DOHH2 (cell line): ENCODE results near the gene HS2ST1.

ENCODE experiments used
- H3F3A ChIP-seq: fragments of 200-600 bp; sonication (generic), shearing (Covaris generic); 2 replicates; pipeline ENCODE4 v1.6.0; 2016; ENCODE audit warnings: antibody characterized with exemption, mild to moderate bottlenecking; ENCODE audit not compliant: control insufficient read depth, insufficient read depth
- H3K27ac ChIP-seq: fragments of 200-600 bp; sonication (generic); 2 replicates; pipeline ENCODE4 v1.5.1; 2014; ENCODE audit warnings: low read depth, mild to moderate bottlenecking, low read length, moderate library complexity
- H3K27me3 ChIP-seq: fragments of 200-600 bp; sonication (generic); 2 replicates; pipeline ENCODE4 v1.6.1; 2014; ENCODE audit warnings: mild to moderate bottlenecking, low read length, mixed read lengths; ENCODE audit not compliant: control insufficient read depth
- H3K36me3 ChIP-seq: fragments of 200-600 bp; sonication (generic); 2 replicates; pipeline ENCODE4 v1.6.1; 2014; ENCODE audit warnings: mild to moderate bottlenecking, low read length, moderate library complexity, mixed read lengths; ENCODE audit not compliant: control insufficient read depth
- H3K4me1 ChIP-seq: fragments of 200-600 bp; sonication (generic); 2 replicates; pipeline ENCODE4 v1.6.1; 2014; ENCODE audit warnings: mild to moderate bottlenecking, low read length, mixed read lengths; ENCODE audit not compliant: control insufficient read depth
- H3K4me2 ChIP-seq: fragments of 200-600 bp; sonication (generic); 2 replicates; pipeline ENCODE4 v1.6.0; 2014; ENCODE audit warnings: mild to moderate bottlenecking, low read length, moderate library complexity
- H3K4me3 ChIP-seq: fragments of 200-600 bp; sonication (generic); 2 replicates; pipeline ENCODE4 v1.5.1; 2014; ENCODE audit warnings: mild to moderate bottlenecking, low read length, mixed read lengths
- H3K79me2 ChIP-seq: fragments of 200-600 bp; sonication (generic); 2 replicates; pipeline ENCODE4 v1.6.1; 2014; ENCODE audit warnings: mild to moderate bottlenecking, low read length, mixed read lengths; ENCODE audit not compliant: control insufficient read depth
- H3K9me2 ChIP-seq: fragments of 200-600 bp; sonication (generic); replicated peaks from 2 replicates; pipeline ENCODE4 v1.6.1; 2014; ENCODE audit warnings: mild to moderate bottlenecking, low read length, mixed read lengths; ENCODE audit not compliant: control insufficient read depth
- H3K9me3 ChIP-seq: fragments of 200-600 bp; sonication (generic); 2 replicates; pipeline ENCODE4 v1.6.1; 2014; ENCODE audit warnings: antibody characterized with exemption, low read length, mixed read lengths; ENCODE audit not compliant: control insufficient read depth, insufficient read depth
- H4K20me1 ChIP-seq: fragments of 200-600 bp; sonication (generic); 2 replicates; pipeline ENCODE4 v1.6.0; 2014; ENCODE audit warnings: low read depth, mild to moderate bottlenecking, antibody characterized with exemption, low read length, moderate library complexity; ENCODE audit not compliant: control insufficient read depth, insufficient read depth
- EZH2phosphoT487 ChIP-seq: fragments of 200-600 bp; sonication (generic); IDR thresholded peaks from 2 replicates; pipeline ENCODE4 v1.6.1; 2017; ENCODE audit warnings: borderline replicate concordance, mild to moderate bottlenecking, antibody characterized with exemption, low read length, moderate library complexity, mixed read lengths
- TF ChIP-seq, protein P1 (sequence below): fragments of 200-600 bp; sonication (generic); IDR thresholded peaks from one replicate; pipeline ENCODE4 v1.5.1; 2014; ENCODE audit warnings: antibody characterized with exemption, mild to moderate bottlenecking, low read depth, low read length; ENCODE audit not compliant: poor library complexity, severe bottlenecking

Gene HS2ST1

DNA sequence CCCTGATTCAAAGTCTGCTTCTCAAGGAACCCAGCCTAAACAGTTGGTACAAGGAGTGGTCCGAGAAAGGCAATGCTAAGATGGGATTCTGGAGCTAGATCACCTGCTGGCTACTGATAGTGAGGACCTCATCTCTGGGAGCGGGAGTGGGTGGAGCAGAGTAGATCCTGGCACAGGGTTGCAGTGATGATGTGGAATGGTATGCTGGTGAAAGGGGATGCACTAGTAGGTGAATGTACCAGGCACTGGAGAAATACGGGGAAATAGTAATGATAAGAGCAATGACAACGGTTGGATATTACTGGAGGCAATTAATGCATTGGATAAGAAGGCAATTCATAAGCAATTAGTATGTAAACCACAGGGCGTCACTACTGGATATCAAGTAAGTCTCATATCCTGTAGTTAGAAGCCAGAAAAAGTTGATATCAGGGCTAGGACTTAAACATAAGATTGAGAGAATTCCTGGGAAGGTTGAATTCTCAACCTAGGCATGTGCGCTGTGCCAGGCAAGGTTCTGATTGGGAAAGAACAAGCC, 245.0 kb downstream of the HS2ST1 start:
- H3F3A ChIP-seq = no peaks in the 10 kb centered on the region
- H3K79me2 ChIP-seq = no peaks in the 10 kb centered on the region
- H3K27me3 ChIP-seq = no peaks in the 10 kb centered on the region; the same call in 1 of the 2 replicates
- no peaks in the 10 kb centered on the region for H3K36me3 ChIP-seq
- no peak overlapping the region for H3K4me3 ChIP-seq
- no peaks in the 10 kb centered on the region for H4K20me1 ChIP-seq
- H3K9me3 ChIP-seq = no peaks in the 10 kb centered on the region
- no peak overlapping the region for H3K27ac ChIP-seq
- H3K4me1 ChIP-seq = no peaks in the 10 kb centered on the region
- no peaks in the 10 kb centered on the region for H3K9me2 ChIP-seq
- no peak for TF ChIP-seq EZH2phosphoT487
- TF ChIP-seq, protein P1, sequence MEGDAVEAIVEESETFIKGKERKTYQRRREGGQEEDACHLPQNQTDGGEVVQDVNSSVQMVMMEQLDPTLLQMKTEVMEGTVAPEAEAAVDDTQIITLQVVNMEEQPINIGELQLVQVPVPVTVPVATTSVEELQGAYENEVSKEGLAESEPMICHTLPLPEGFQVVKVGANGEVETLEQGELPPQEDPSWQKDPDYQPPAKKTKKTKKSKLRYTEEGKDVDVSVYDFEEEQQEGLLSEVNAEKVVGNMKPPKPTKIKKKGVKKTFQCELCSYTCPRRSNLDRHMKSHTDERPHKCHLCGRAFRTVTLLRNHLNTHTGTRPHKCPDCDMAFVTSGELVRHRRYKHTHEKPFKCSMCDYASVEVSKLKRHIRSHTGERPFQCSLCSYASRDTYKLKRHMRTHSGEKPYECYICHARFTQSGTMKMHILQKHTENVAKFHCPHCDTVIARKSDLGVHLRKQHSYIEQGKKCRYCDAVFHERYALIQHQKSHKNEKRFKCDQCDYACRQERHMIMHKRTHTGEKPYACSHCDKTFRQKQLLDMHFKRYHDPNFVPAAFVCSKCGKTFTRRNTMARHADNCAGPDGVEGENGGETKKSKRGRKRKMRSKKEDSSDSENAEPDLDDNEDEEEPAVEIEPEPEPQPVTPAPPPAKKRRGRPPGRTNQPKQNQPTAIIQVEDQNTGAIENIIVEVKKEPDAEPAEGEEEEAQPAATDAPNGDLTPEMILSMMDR = no peak
- no peak overlapping the region for H3K4me2 ChIP-seq
